Thymus (tissue), 11 donors: ENCODE results near the gene ZMYND11. TPM values are rescaled to one million over a fixed set of nuclear protein-coding genes. Genes with fewer than 3 reads are reported as not detected.
"Not testable (repeated sequence)": the region's sequence is repeated elsewhere in the genome, so short reads cannot be mapped to it uniquely, and the experiment has no call there.

Experiments used
- DNase-seq, 9 donors: peaks; one replicate each; pipeline ENCODE4 v3.0.0-alpha.2; 2013; ENCODE audit warnings: low spot score in 9 of 9, low read depth in 6 of 9, missing footprints in 1 of 9
- H3K27ac ChIP-seq, 2 donors: one replicate each; pipeline ENCODE4 v1.5.1; 2013; ENCODE audit warnings: control low read depth in 1 of 2, low read depth in 1 of 2, low read length in 1 of 2, mild to moderate bottlenecking in 1 of 2, moderate library complexity in 1 of 2
- H3K27me3 ChIP-seq, 2 donors: one replicate each; pipeline ENCODE4 v1.5.1; 2013; ENCODE audit warnings: low read length in 1 of 2; ENCODE audit not compliant: control insufficient read depth in 2 of 2, insufficient read depth in 1 of 2
- H3K36me3 ChIP-seq, 2 donors: one replicate each; pipeline ENCODE4 v1.5.1; 2013; ENCODE audit warnings: low read length in 1 of 2, mild to moderate bottlenecking in 1 of 2, moderate library complexity in 1 of 2; ENCODE audit not compliant: control insufficient read depth in 2 of 2, insufficient read depth in 2 of 2
- H3K4me1 ChIP-seq, 2 donors: one replicate each; pipeline ENCODE4 v1.5.1; 2013; ENCODE audit warnings: low read length in 2 of 2; ENCODE audit not compliant: control insufficient read depth in 2 of 2, insufficient read depth in 2 of 2
- H3K4me3 ChIP-seq, 2 donors: one replicate each; pipeline ENCODE4 v1.5.1; 2013; ENCODE audit warnings: low read length in 2 of 2, control low read depth in 1 of 2, mild to moderate bottlenecking in 1 of 2
- H3K9me3 ChIP-seq, 2 donors: one replicate each; pipeline ENCODE4 v1.5.1; 2013; ENCODE audit warnings: low read length in 1 of 2, mild to moderate bottlenecking in 1 of 2; ENCODE audit not compliant: control insufficient read depth in 2 of 2, insufficient read depth in 1 of 2
- WGBS: extraction: QIAGEN DNeasy Blood & Tissue Kit; methylation state at CpG from one replicate; pipeline ENCODE4 v1.1.7; 2013; 5-methylcytosine and 5-hydroxymethylcytosine counted together
- polyA plus RNA-seq: library from polyadenylated mRNA; stranded (reverse); fragments of 200-250 nt; gene quantifications from one replicate; pipeline ENCODE4 v1.2.3, GENCODE V29; 2013
- total RNA-seq: library from RNA; stranded (reverse); fragments of 120-200 nt; gene quantifications from one replicate; pipeline ENCODE4 v1.2.4, GENCODE V29; 2013
- donor health status: healthy.

Gene ZMYND11
- total and polyA plus RNA-seq, 2 donors = 30.9 to 45.0 TPM

DNA sequence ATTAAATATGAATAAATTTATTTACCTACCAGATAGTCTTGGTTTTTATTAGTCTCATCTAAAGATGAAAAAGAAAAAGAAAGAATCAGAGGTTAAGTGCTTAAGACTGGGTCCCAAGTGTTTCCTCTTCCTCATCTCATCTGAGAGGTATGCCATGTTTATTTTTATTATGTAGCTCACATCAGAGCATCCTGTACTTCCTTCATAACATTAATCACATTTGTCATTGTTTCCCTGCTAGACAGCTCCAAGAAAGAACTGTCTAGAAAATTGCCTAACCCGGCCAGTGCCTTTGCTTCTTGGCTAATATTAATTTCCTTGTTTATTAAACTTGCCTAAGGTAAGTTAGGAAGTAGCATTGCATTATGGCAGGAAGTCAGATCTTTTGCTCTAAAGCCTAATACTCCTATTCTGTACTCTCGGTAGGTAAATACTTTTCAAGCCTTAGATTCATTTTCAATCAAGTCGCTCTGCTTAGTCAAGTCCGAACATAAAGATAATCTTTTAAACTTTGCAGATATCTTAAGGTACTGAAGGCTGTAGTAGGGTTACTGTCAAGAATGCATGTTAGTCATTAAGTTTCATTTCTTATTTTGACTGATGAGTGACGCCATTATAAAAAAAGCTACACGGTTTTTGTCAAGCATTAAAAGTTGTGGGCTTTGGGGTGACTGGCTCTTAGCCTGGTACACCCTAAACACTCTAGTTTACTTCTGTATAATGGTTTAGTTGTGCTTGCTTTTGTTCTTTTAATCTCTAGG lies 47.4 kb downstream of the ZMYND11 start:
- no peak for DNase-seq
- 94% methylated on average over 6 of the region's 6 CpGs for WGBS
- H3K36me3 ChIP-seq = peaks cover 0 to 10% of the 10 kb centered on the region in 2 donors
- H3K9me3 ChIP-seq = peaks cover 0 to 1% of the 10 kb centered on the region in 2 donors
- no peaks in the 10 kb centered on the region for H3K4me1 ChIP-seq
- no peak overlapping the region for H3K27ac ChIP-seq
- H3K4me3 ChIP-seq = no peak overlapping the region
- no peaks in the 10 kb centered on the region for H3K27me3 ChIP-seq

DNA sequence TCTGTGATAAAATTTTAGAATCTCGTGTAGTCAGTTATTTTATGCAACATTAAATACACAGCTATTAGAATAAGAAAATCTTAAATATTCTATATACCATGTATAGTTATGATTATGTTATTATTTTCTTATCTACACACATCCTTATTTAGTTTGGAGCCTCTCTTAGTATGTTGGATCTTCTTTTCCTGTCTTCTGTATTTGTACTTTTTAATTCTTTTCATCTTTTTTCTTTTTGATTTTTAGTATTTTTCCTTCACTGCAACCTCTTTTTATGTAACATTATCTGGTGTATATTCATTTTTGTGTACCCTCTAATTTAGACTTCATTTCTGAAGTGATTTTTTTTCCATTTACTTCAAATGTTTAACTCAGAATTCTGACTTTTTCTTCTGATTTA lies 48.9 kb downstream of the ZMYND11 start:
- Histone ChIP-seq H3K9me3 (peaks cover 0 to 1% of the 10 kb centered on the region in 2 donors), H3K4me3 (no peak overlapping the region), H3K36me3 (peaks cover 0 to 10% of the 10 kb centered on the region in 2 donors), H3K27me3 (no peaks in the 10 kb centered on the region), H3K27ac (no peak overlapping the region), H3K4me1 (no peaks in the 10 kb centered on the region)
- no peak for DNase-seq
- 98% methylated on average over 1 of the region's 1 CpG for WGBS

DNA sequence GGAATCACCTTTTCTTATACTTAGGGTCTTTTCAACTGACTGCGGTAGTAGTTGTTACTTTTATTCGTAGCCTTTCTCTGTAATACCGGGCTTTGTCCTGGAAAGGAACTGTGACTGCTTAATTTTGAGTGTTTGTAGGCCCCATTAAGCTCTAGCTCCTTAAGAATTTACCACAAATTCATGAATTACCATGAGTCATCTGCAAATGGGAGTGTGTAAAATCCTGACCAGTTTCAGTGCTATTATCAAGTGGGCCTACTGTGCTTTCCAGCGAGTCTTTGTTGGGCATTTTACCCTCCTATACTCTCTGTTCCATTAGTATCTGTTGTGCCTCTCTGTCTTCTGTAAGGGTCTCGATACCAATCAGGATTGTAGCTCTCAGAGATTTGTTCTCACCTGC lies 49.7 kb downstream of the ZMYND11 start:
- no peak for DNase-seq
- H3K27me3 ChIP-seq = no peaks in the 10 kb centered on the region
- H3K4me3 ChIP-seq = no peak overlapping the region
- no peak overlapping the region for H3K27ac ChIP-seq
- WGBS = 99% methylated on average over 5 of the region's 5 CpGs
- H3K36me3 ChIP-seq = peaks cover 0 to 10% of the 10 kb centered on the region in 2 donors
- no peaks in the 10 kb centered on the region for H3K4me1 ChIP-seq
- peaks cover 0 to 1% of the 10 kb centered on the region in 2 donors for H3K9me3 ChIP-seq

DNA sequence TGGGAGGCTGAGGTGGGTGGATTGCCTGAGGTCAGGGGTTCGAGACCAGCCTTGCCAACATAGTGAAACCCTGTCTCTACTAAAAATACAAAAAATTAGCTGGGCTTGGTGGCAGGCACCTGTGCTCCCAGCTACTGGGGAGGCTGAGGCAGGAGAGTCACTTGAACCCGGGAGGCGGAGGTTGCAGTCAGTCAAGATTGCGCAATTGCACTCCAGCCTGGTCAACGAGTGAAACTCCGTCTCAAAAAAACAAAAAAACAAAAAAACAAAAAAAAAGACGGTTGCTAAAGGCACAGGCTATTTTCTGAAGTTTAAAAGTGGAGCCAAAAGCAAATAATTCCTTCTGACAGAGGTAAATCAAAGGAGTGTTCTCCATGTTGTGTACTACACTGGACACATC lies 50.3 kb downstream of the ZMYND11 start:
- H3K36me3 ChIP-seq = not testable (repeated sequence)
- WGBS = 97% methylated on average over 7 of the region's 7 CpGs

DNA sequence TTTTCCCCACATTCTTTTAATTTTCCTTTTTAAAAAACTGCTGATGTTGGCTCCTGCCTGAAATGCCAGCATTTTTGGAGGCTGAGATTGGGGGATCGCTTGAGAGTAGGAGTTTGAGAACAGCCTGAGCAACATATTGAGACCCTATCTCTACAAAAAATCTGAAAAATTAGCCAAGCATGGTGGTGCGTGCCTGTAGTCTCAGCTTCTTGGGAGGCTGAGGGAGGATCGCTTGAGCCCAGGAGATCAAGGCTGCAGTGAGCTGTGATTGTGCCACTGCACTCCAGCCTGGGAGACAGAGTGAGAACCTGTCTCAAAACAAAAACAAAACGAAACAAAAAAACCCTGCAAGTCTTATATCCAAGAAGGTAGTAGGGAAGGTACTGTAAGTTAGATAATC lies 51.7 kb downstream of the ZMYND11 start:
- no peaks in the 10 kb centered on the region for H3K4me1 ChIP-seq
- H3K27ac ChIP-seq = no peak overlapping the region
- peaks cover 0 to 1% of the 10 kb centered on the region in 2 donors for H3K9me3 ChIP-seq
- peaks cover 0 to 10% of the 10 kb centered on the region in 2 donors for H3K36me3 ChIP-seq
- WGBS = 99% methylated on average over 4 of the region's 4 CpGs
- DNase-seq = no peak
- no peak overlapping the region for H3K4me3 ChIP-seq
- no peaks in the 10 kb centered on the region for H3K27me3 ChIP-seq

More for the DNA sequence above, 50.3 kb downstream of the ZMYND11 start:
- DNase-seq, H3K9me3 ChIP-seq, H3K4me3 ChIP-seq, H3K4me1 ChIP-seq, H3K27me3 ChIP-seq, H3K27ac ChIP-seq: not testable (repeated sequence)

DNA sequence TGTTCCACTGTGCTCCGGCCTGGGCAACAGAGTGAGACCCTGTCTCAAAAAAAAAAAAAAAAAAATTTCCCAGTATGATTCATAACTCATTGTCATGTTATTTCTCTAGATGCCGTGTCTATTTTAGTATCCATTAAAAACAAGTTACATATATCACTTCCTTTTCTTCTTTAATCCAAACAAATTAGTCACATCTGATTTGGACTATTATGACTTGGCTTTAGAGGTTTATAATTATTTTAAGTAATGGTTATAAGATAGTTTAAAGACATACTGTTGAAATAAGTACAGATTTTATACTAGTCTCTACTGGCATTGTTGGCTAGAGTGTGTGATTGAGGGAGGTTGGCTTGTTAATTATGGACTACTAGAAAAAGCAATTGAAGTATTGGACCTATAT lies 53.3 kb downstream of the ZMYND11 start:
- no peak overlapping the region for H3K4me3 ChIP-seq
- DNase-seq = no peak
- H3K4me1 ChIP-seq = no peaks in the 10 kb centered on the region
- H3K27me3 ChIP-seq = no peaks in the 10 kb centered on the region
- H3K27ac ChIP-seq = no peak overlapping the region
- H3K9me3 ChIP-seq = peaks cover 0 to 1% of the 10 kb centered on the region in 2 donors
- peaks cover 0 to 2% of the 10 kb centered on the region in 2 donors for H3K36me3 ChIP-seq
- WGBS = 95% methylated on average over 2 of the region's 2 CpGs

DNA sequence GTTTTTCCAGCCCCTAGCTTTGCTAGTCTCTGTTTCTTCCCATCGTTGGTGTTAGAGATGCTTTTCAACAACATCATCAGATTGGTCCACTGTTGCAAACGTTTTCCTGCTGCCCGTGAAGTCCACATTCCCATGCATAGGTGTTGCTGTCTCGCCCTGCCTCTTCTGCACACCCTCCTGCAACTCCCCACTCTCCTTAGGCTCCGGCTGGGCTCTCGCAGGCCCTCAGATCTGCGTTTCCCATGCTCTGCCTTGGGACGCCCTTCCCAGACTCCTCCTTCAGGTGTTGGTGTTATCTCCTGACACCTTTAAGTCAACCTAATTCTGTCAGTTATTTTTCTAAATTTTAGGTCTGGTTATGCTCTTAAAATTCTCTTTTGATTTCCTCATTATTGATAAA lies 55.0 kb downstream of the ZMYND11 start:
- no peak overlapping the region for H3K27ac ChIP-seq
- 98% methylated on average over 8 of the region's 8 CpGs for WGBS
- H3K27me3 ChIP-seq = no peaks in the 10 kb centered on the region
- H3K4me1 ChIP-seq = no peaks in the 10 kb centered on the region
- no peaks in the 10 kb centered on the region for H3K9me3 ChIP-seq
- no peak for DNase-seq
- H3K4me3 ChIP-seq = no peak overlapping the region
- H3K36me3 ChIP-seq = no peaks in the 10 kb centered on the region

DNA sequence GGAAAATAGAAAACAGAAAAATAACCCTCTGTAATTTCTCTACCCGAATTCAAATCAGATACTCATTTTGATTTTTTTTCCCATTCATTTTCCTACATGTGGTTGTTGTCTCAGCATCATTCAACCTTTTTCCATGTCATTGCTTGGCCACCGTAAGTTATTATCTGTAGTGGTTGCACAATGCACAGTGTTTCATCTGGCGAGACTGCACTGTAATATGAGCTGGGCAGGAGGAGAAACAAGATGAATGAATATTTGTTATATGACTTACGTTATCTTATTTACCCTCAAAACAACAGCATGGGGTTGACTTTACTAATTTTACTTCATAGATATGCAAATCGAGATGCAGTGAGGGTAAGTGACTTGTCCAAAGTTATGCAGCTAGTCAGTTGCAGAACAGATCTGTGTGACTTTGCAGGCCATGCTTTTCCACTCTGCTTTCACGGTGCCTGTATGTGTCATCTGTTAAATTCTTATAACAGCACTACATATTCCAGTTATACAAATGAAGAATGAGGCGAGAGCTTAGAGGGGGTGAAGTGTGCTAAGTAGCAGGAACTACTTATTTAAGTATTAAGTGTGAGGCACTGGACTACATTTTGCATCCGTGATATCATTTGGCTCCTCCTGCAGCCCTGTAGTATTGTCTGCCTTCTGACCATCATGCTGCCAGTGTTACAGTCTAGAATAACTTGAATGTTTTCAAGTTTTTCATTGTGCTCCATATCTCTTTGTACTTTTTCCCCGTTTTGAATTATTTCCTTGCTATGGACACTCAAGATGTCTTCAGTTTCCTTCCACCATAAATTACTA lies 56.7 kb downstream of the ZMYND11 start:
- no peak overlapping the region for H3K27ac ChIP-seq
- WGBS = 95% methylated on average over 9 of the region's 9 CpGs
- no peaks in the 10 kb centered on the region for H3K4me1 ChIP-seq
- no peak for DNase-seq
- no peaks in the 10 kb centered on the region for H3K27me3 ChIP-seq
- no peaks in the 10 kb centered on the region for H3K9me3 ChIP-seq
- no peak overlapping the region for H3K4me3 ChIP-seq
- H3K36me3 ChIP-seq = no peaks in the 10 kb centered on the region

DNA sequence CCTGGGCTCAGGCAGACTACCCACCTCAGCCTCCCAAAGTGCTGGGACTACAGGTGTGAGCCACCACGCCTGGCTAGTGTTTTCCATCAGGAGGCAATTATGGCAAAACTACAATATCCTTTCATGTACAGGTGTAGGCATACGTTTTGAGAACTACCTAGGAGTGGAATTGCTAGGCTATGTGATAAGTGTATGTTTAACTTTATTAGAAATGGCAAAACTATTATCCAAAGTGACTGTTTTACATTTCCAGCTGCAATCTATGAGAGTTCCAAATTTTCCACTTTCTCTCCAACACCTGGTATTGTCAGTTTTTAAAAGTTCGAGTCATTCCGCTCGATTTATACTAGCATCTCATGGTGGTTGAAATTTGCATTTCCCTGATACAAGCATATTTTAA lies 59.0 kb downstream of the ZMYND11 start:
- DNase-seq = no peak
- no peaks in the 10 kb centered on the region for H3K4me1 ChIP-seq
- 97% methylated on average over 5 of the region's 5 CpGs for WGBS
- no peaks in the 10 kb centered on the region for H3K36me3 ChIP-seq
- no peaks in the 10 kb centered on the region for H3K27me3 ChIP-seq
- no peak overlapping the region for H3K4me3 ChIP-seq
- H3K9me3 ChIP-seq = no peaks in the 10 kb centered on the region
- H3K27ac ChIP-seq = no peak overlapping the region
